Measurements from ENCODE around the gene G0S2.

DNA sequence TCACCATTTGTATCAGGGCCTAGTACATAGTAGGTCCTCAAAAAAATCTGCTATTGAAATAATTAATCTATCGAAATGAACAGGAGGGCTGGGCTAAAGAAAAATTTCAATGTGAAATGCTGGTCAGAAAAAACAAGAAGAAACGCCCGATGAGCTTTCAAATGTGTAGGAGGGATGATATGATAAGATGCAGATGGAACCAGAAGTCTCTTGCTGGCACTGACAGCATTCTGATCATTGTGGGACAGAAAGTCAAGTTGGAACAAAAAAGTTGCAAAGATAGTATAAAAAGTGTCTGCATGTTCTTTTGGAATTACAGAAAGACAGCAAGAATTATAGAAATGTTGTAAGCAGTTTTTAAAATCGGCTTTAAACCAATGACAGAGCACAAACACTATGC is 11.1 kb downstream of the G0S2 start:
- TF ChIP-seq, protein P1, sequence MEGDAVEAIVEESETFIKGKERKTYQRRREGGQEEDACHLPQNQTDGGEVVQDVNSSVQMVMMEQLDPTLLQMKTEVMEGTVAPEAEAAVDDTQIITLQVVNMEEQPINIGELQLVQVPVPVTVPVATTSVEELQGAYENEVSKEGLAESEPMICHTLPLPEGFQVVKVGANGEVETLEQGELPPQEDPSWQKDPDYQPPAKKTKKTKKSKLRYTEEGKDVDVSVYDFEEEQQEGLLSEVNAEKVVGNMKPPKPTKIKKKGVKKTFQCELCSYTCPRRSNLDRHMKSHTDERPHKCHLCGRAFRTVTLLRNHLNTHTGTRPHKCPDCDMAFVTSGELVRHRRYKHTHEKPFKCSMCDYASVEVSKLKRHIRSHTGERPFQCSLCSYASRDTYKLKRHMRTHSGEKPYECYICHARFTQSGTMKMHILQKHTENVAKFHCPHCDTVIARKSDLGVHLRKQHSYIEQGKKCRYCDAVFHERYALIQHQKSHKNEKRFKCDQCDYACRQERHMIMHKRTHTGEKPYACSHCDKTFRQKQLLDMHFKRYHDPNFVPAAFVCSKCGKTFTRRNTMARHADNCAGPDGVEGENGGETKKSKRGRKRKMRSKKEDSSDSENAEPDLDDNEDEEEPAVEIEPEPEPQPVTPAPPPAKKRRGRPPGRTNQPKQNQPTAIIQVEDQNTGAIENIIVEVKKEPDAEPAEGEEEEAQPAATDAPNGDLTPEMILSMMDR (conservative IDR thresholded peaks at IDR 0.05): no peak
- TF ChIP-seq ZFX (IDR thresholded peaks at IDR 0.05): no peak

Data from C4-2B (cell line).